Breast epithelium (tissue), 4 donors: ENCODE measurements around the gene SH3BP5. TPM values are rescaled to one million over a fixed set of nuclear protein-coding genes. Genes with fewer than 3 reads are reported as not detected.

ENCODE experiments used
- DNase-seq, 2 donors: peaks; one replicate each; pipeline ENCODE4 v3.0.0-alpha.2; 2019; ENCODE audit warnings: low spot score in 2 of 2
- H3K27ac ChIP-seq, 2 donors: fragments of 200-600 bp; sonication (generic) in 1 of 2; one replicate each; pipeline ENCODE4 v1.5.1; 2016 to 2019; ENCODE audit warnings: mild to moderate bottlenecking in 1 of 2
- H3K27me3 ChIP-seq, 2 donors: fragments of 200-600 bp; sonication (generic) in 1 of 2; one replicate each; pipeline versions ENCODE4 v1.5.1 to v1.6.0; 2017 to 2019; ENCODE audit warnings: control low read depth in 1 of 2, mild to moderate bottlenecking in 1 of 2
- H3K36me3 ChIP-seq: fragments of 200-600 bp; one replicate; pipeline ENCODE4 v1.5.1; 2019
- H3K4me1 ChIP-seq, 2 donors: fragments of 200-600 bp; sonication (generic); one replicate each; pipeline ENCODE4 v1.5.1; 2016 to 2019; ENCODE audit warnings: control low read depth in 1 of 2
- H3K4me3 ChIP-seq, 3 donors: fragments of 200-600 bp; sonication (generic); 1 replicate in 2 of 3; 2 replicates in 1 of 3; pipeline ENCODE4 v1.5.1; 2016 to 2019; ENCODE audit warnings: mild to moderate bottlenecking in 3 of 3, moderate library complexity in 2 of 3
- H3K9me3 ChIP-seq, 2 donors: fragments of 200-600 bp; sonication (generic) in 1 of 2; one replicate each; pipeline ENCODE4 v1.5.1; 2016 to 2019; ENCODE audit warnings: control low read depth in 1 of 2
- CTCF ChIP-seq, 3 donors: fragments of 450-650 bp; IDR thresholded peaks; one replicate each; pipeline ENCODE4 v1.5.1; 2016 to 2017; ENCODE audit warnings: antibody characterized with exemption in 3 of 3, mild to moderate bottlenecking in 3 of 3, moderate library complexity in 3 of 3
- POLR2A ChIP-seq: fragments of 450-650 bp; IDR thresholded peaks from one replicate; pipeline ENCODE4 v1.6.1; 2016; ENCODE audit warnings: antibody characterized with exemption, mild to moderate bottlenecking, moderate library complexity
- POLR2AphosphoS5 ChIP-seq, 3 donors: sonication (generic); formaldehyde crosslinking; IDR thresholded peaks; one replicate each; pipeline ENCODE4 v1.6.1; 2017; ENCODE audit warnings: antibody characterized with exemption in 3 of 3
- intact Hi-C: fragments of 100-400 bp; cut with DNase I; formaldehyde crosslinking; loops from one replicate; pipeline ENCODE4 v1.15.1; 2023; ENCODE audit warnings: low total_unique reads
- total RNA-seq, 3 donors: library from RNA; depleted of rRNA; stranded (reverse); fragments of >200 nt; gene quantifications; one replicate each; pipeline ENCODE4 v1.1.0, GENCODE V29; 2016

The SH3BP5 gene
- total RNA-seq, 3 donors from 2014 or later = 56.9 to 96.2 (median 83.2) TPM

- no peak for TF ChIP-seq POLR2A
- no peak for TF ChIP-seq CTCF (IDR thresholded peaks at IDR 0.05)
- no peak for TF ChIP-seq POLR2AphosphoS5 (IDR thresholded peaks at IDR 0.05)
- intact Hi-C loops = no loop called here
Observed at GRCh38 chr3:15221574-15222217, 110.7 kb downstream of the SH3BP5 start.

GRCh38 chr3:15220661-15221060 is 111.7 kb downstream of the SH3BP5 start:
- H3K4me3 ChIP-seq = no peak overlapping the region
- no peak overlapping the region for H3K27ac ChIP-seq
- no peak for TF ChIP-seq CTCF (IDR thresholded peaks at IDR 0.05)
- TF ChIP-seq POLR2A = no peak
- TF ChIP-seq POLR2AphosphoS5 (IDR thresholded peaks at IDR 0.05) = no peak
- no peak for DNase-seq
- peaks cover 7% of the 10 kb centered on the region for H3K36me3 ChIP-seq
- H3K9me3 ChIP-seq = no peaks in the 10 kb centered on the region
- intact Hi-C loops = no loop called here
- no peaks in the 10 kb centered on the region for H3K27me3 ChIP-seq
- H3K4me1 ChIP-seq = no peaks in the 10 kb centered on the region

More at GRCh38 chr3:15221574-15222217, 110.7 kb downstream of the SH3BP5 start:
- Histone ChIP-seq H3K27me3 (no peaks in the 10 kb centered on the region), H3K27ac (no peak overlapping the region), H3K4me1 (no peaks in the 10 kb centered on the region), H3K4me3 (no peak overlapping the region), H3K9me3 (no peaks in the 10 kb centered on the region), H3K36me3 (peaks cover 11% of the 10 kb centered on the region)
- DNase-seq = no peak

- no peaks in the 10 kb centered on the region for H3K9me3 ChIP-seq
- intact Hi-C loops = no loop called here
- H3K27ac ChIP-seq = no peak overlapping the region
- H3K4me3 ChIP-seq = no peak overlapping the region
- DNase-seq = no peak
- H3K4me1 ChIP-seq = no peaks in the 10 kb centered on the region
- no peak for TF ChIP-seq POLR2A
- TF ChIP-seq POLR2AphosphoS5 (IDR thresholded peaks at IDR 0.05) = no peak
- TF ChIP-seq CTCF (IDR thresholded peaks at IDR 0.05) = no peak
- H3K36me3 ChIP-seq = peaks cover under 1% of the 10 kb centered on the region
- no peaks in the 10 kb centered on the region for H3K27me3 ChIP-seq
Observed at GRCh38 chr3:15220056-15220455, 112.3 kb downstream of the SH3BP5 start.

GRCh38 chr3:15218689-15219088 is 113.7 kb downstream of the SH3BP5 start:
- intact Hi-C loops = no loop called here

More at GRCh38 chr3:15218689-15219088, 113.7 kb downstream of the SH3BP5 start:
- no peaks in the 10 kb centered on the region for H3K36me3 ChIP-seq
- no peaks in the 10 kb centered on the region for H3K4me1 ChIP-seq
- DNase-seq = no peak
- no peak overlapping the region for H3K4me3 ChIP-seq
- H3K27me3 ChIP-seq = no peaks in the 10 kb centered on the region
- TF ChIP-seq POLR2AphosphoS5 (IDR thresholded peaks at IDR 0.05) = no peak
- no peak for TF ChIP-seq POLR2A
- no peak for TF ChIP-seq CTCF (IDR thresholded peaks at IDR 0.05)
- no peaks in the 10 kb centered on the region for H3K9me3 ChIP-seq
- H3K27ac ChIP-seq = no peak overlapping the region
